ENCODE measurements around the gene DMD.

DNA sequence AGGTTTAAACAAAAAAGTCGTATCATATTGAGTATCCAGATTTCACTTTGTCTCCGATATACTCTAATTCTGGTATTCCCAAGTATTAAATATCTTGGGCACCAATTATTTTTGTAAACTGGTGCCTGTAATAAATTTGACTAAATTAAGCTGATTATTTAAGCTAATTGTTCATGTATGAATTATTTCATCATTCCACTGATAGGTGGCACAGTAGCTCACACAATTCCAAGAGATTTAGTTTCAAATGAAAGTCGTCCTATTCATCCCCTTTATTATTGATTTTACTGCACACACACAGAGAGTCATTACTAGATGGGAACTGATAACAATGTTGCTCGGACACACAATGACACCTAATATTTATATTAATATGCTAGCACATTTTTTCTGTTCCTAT lies 432.4 kb downstream of the DMD start:
- TF ChIP-seq, protein P1, sequence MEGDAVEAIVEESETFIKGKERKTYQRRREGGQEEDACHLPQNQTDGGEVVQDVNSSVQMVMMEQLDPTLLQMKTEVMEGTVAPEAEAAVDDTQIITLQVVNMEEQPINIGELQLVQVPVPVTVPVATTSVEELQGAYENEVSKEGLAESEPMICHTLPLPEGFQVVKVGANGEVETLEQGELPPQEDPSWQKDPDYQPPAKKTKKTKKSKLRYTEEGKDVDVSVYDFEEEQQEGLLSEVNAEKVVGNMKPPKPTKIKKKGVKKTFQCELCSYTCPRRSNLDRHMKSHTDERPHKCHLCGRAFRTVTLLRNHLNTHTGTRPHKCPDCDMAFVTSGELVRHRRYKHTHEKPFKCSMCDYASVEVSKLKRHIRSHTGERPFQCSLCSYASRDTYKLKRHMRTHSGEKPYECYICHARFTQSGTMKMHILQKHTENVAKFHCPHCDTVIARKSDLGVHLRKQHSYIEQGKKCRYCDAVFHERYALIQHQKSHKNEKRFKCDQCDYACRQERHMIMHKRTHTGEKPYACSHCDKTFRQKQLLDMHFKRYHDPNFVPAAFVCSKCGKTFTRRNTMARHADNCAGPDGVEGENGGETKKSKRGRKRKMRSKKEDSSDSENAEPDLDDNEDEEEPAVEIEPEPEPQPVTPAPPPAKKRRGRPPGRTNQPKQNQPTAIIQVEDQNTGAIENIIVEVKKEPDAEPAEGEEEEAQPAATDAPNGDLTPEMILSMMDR (IDR thresholded peaks at IDR 0.05) = no peak
- TF ChIP-seq, protein P2, sequence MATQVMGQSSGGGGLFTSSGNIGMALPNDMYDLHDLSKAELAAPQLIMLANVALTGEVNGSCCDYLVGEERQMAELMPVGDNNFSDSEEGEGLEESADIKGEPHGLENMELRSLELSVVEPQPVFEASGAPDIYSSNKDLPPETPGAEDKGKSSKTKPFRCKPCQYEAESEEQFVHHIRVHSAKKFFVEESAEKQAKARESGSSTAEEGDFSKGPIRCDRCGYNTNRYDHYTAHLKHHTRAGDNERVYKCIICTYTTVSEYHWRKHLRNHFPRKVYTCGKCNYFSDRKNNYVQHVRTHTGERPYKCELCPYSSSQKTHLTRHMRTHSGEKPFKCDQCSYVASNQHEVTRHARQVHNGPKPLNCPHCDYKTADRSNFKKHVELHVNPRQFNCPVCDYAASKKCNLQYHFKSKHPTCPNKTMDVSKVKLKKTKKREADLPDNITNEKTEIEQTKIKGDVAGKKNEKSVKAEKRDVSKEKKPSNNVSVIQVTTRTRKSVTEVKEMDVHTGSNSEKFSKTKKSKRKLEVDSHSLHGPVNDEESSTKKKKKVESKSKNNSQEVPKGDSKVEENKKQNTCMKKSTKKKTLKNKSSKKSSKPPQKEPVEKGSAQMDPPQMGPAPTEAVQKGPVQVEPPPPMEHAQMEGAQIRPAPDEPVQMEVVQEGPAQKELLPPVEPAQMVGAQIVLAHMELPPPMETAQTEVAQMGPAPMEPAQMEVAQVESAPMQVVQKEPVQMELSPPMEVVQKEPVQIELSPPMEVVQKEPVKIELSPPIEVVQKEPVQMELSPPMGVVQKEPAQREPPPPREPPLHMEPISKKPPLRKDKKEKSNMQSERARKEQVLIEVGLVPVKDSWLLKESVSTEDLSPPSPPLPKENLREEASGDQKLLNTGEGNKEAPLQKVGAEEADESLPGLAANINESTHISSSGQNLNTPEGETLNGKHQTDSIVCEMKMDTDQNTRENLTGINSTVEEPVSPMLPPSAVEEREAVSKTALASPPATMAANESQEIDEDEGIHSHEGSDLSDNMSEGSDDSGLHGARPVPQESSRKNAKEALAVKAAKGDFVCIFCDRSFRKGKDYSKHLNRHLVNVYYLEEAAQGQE (IDR thresholded peaks at IDR 0.05) = no peak
- no peak for TF ChIP-seq MAZ (IDR thresholded peaks at IDR 0.05; ENCODE audit: borderline replicate concordance, low read depth, low read length)
- TF ChIP-seq SMC3 (IDR thresholded peaks at IDR 0.05) = no peak
- TF ChIP-seq POLR2A (IDR thresholded peaks at IDR 0.05; ENCODE audit: low read length) = no peak

Data from A549 (cell line).